HepG2 (cell line): ENCODE results near the gene MRPL37.

Experiments used
- ARID2 ChIP-seq: sonication (generic); formaldehyde crosslinking; IDR thresholded peaks from 2 replicates; pipeline ENCODE4 v1.8.1; 2022; ENCODE audit warnings: mild to moderate bottlenecking, missing genetic modification reagents, borderline replicate concordance
- ATF7 ChIP-seq, 2 experiments: fragments of 450-650 bp in 1 of 2; sonication (generic) in 1 of 2; formaldehyde crosslinking in 1 of 2; IDR thresholded peaks; 2 replicates each; pipeline versions ENCODE4 v1.4.0 to v1.6.1; 2016 to 2020; ENCODE audit warnings: antibody characterized with exemption in 1 of 2, mild to moderate bottlenecking in 1 of 2, missing genetic modification reagents in 1 of 2
- MXD3 ChIP-seq: IDR thresholded peaks from 2 replicates; pipeline ENCODE4 v1.6.1; 2016; ENCODE audit warnings: mild to moderate bottlenecking, missing biosample characterization, missing genetic modification reagents

GRCh38 chr1:54256522-54257345 lies 56.8 kb downstream of the MRPL37 start:
- no peak for TF ChIP-seq MXD3 (CRISPR knock-in tag)
- TF ChIP-seq ARID2 (CRISPR knock-in tag) = no peak
- TF ChIP-seq ATF7 (IDR thresholded peaks at IDR 0.05) = no peak
- no peak for TF ChIP-seq ATF7 (CRISPR knock-in tag; IDR thresholded peaks at IDR 0.05)
